PFSK-1 (cell line): ENCODE measurements around the gene NIM1K.

Experiments
- FOXP2 ChIP-seq: optimal IDR thresholded peaks from 2 replicates; pipeline ENCODE3; 2011; ENCODE audit warnings: borderline replicate concordance, control low read depth, inconsistent platforms; ENCODE audit not compliant: insufficient read depth; ENCODE audit errors: extremely low read length, extremely low read depth
- POLR2AphosphoS5 ChIP-seq: IDR thresholded peaks from 2 replicates; pipeline ENCODE4 v1.6.1; 2012; ENCODE audit warnings: low read depth, mild to moderate bottlenecking, control low read depth, low read length, moderate library complexity
- REST ChIP-seq, 2 experiments: IDR thresholded peaks; 2 replicates each; pipeline versions ENCODE4 v1.6.1 to v1.8.0; 2011 to 2012; ENCODE audit warnings: low read depth in 2 of 2, low read length in 2 of 2, control low read depth in 1 of 2, inconsistent platforms in 1 of 2, mild to moderate bottlenecking in 1 of 2, moderate library complexity in 1 of 2; ENCODE audit not compliant: insufficient read depth in 1 of 2
- SIN3A ChIP-seq: IDR thresholded peaks from 2 replicates; pipeline ENCODE4 v1.6.1; 2012; ENCODE audit warnings: mild to moderate bottlenecking, low read length, moderate library complexity, borderline replicate concordance; ENCODE audit not compliant: insufficient read depth
- TAF1 ChIP-seq: IDR thresholded peaks from 2 replicates; pipeline ENCODE4 v1.6.1; 2012; ENCODE audit warnings: low read length, control low read depth, borderline replicate concordance; ENCODE audit not compliant: insufficient read depth

Gene NIM1K

GRCh38 chr5:43309637-43310036 lies 117.6 kb downstream of the NIM1K start:
- no peak for TF ChIP-seq TAF1
- TF ChIP-seq POLR2AphosphoS5 = no peak
- TF ChIP-seq FOXP2 = no peak
- TF ChIP-seq REST (IDR thresholded peaks at IDR 0.05; ENCODE audit: insufficient read depth in 1 of 2, low read depth in 2 of 2, low read length in 2 of 2) = no peak
- no peak for TF ChIP-seq SIN3A

- no peak for TF ChIP-seq SIN3A
- TF ChIP-seq REST (IDR thresholded peaks at IDR 0.05; ENCODE audit: insufficient read depth in 1 of 2, low read depth in 2 of 2, low read length in 2 of 2) = no peak
- TF ChIP-seq POLR2AphosphoS5 = no peak
- no peak for TF ChIP-seq FOXP2
Observed at GRCh38 chr5:43312076-43312661, 120.1 kb downstream of the NIM1K start.

- TF ChIP-seq POLR2AphosphoS5 (no peak), TAF1 (no peak), SIN3A (no peak), REST (IDR thresholded peaks at IDR 0.05; ENCODE audit: insufficient read depth in 1 of 2, low read depth in 2 of 2, low read length in 2 of 2) (no peak), FOXP2 (no peak)
Observed at GRCh38 chr5:43312699-43313034, 120.6 kb downstream of the NIM1K start.

- TF ChIP-seq POLR2AphosphoS5 (peak; percentile 63; the same call in 1 of the 2 replicates), REST (IDR thresholded peaks at IDR 0.05; ENCODE audit: insufficient read depth in 1 of 2, low read depth in 2 of 2, low read length in 2 of 2) (peak in 1 of 2 experiments; percentile 40; a peak in 1 of 4 replicates), TAF1 (peak; percentile 71; the same call in 1 of the 2 replicates), FOXP2 (peak; percentile 63), SIN3A (peak; percentile 47; the same call in 1 of the 2 replicates)
Observed at GRCh38 chr5:43313035-43313853, 121.2 kb downstream of the NIM1K start, which contains the start of gene HMGCS1. Gene HMGCS1, minus strand, starts transcription at chr5:43313412. Its CDS starts 14,447 bp downstream, at chr5:43298965.
